ENCODE results near the gene TSR2.
"Not testable (repeated sequence)": the region's sequence is repeated elsewhere in the genome, so short reads cannot be mapped to it uniquely, and the experiment has no call there.

Gene TSR2

GRCh38 chrX:54473993-54474859, 34.0 kb downstream of the TSR2 start:
- no peak for DNase-seq (ENCODE audit: low spot score)

GRCh38 chrX:54479136-54480111, 39.2 kb downstream of the TSR2 start:
- no peak for DNase-seq (ENCODE audit: low spot score)

- DNase-seq (ENCODE audit: low spot score): no peak
Observed at GRCh38 chrX:54482839-54483593, 42.8 kb downstream of the TSR2 start.

- no peak for DNase-seq (ENCODE audit: low spot score)
Observed at GRCh38 chrX:54483946-54484345, 43.7 kb downstream of the TSR2 start.

- no peak for DNase-seq (ENCODE audit: low spot score)
Observed at GRCh38 chrX:54484666-54485065, 44.5 kb downstream of the TSR2 start.

- not testable (repeated sequence) for DNase-seq (ENCODE audit: low spot score)
Observed at GRCh38 chrX:54489819-54490218, 49.6 kb downstream of the TSR2 start.

- no peak for DNase-seq (ENCODE audit: low spot score)
Observed at GRCh38 chrX:54492340-54492739, 52.1 kb downstream of the TSR2 start.

GRCh38 chrX:54494166-54494988, 54.2 kb downstream of the TSR2 start:
- no peak for DNase-seq (ENCODE audit: low spot score)

Data from ecto neural progenitor cell (in vitro differentiated cells).